ENCODE results near the gene PRPF6. TPM values are rescaled to one million over a fixed set of nuclear protein-coding genes. Genes with fewer than 3 reads are reported as not detected.
"Not testable (repeated sequence)": the region's sequence is repeated elsewhere in the genome, so short reads cannot be mapped to it uniquely, and the experiment has no call there.

PRPF6 gene
- total and polyA plus RNA-seq, 8 donors: 27.2 to 49.2 (median 35.7) TPM

GRCh38 chr20:63957690-63958441, 23.1 kb upstream of the PRPF6 start:
- no peaks in the 10 kb centered on the region for H3K9me3 ChIP-seq
- TF ChIP-seq CTCF (IDR thresholded peaks at IDR 0.05): no peak
- H3K4me1 ChIP-seq: peaks cover 0 to 17% (median 9%) of the 10 kb centered on the region in 3 donors
- no peaks in the 10 kb centered on the region for H3K27me3 ChIP-seq
- ATAC-seq (peak in 1 of 4 donors; percentile 1), FAIRE-seq (no peak), DNase-seq (peak in 3 of 6 donors; percentile 63 to 84 (median 67))
- 61 to 63% methylated on average over 13 of the region's 13 CpGs for WGBS, 2 donors
- peaks cover 0 to 22% (median 8%) of the 10 kb centered on the region in 3 donors for H3K36me3 ChIP-seq
- H3K27ac ChIP-seq: peak overlapping the region in 3 of 4 donors; percentile 42 to 50 (median 47)
- intact Hi-C loops (cut with DNase I): no loop called here
- no peak overlapping the region for H3K4me3 ChIP-seq

GRCh38 chr20:63958471-63958870, 22.5 kb upstream of the PRPF6 start:
- H3K36me3 ChIP-seq: peaks cover 0 to 27% (median 8%) of the 10 kb centered on the region in 3 donors
- TF ChIP-seq CTCF (IDR thresholded peaks at IDR 0.05): no peak
- peak in 2 of 6 donors; percentile 49 to 57 for DNase-seq
- H3K4me3 ChIP-seq: no peak overlapping the region
- 61 to 71% methylated on average over 4 of the region's 4 CpGs for WGBS, 2 donors
- intact Hi-C loops (cut with DNase I): no loop called here
- H3K9me3 ChIP-seq: no peaks in the 10 kb centered on the region
- peaks cover 0 to 17% (median 9%) of the 10 kb centered on the region in 3 donors for H3K4me1 ChIP-seq
- H3K27ac ChIP-seq: no peak overlapping the region
- ATAC-seq: no peak
- FAIRE-seq: no peak
- no peaks in the 10 kb centered on the region for H3K27me3 ChIP-seq

- no peak for FAIRE-seq
These were observed 21.8 kb upstream of the PRPF6 start for GRCh38 chr20:63958964-63959698.

GRCh38 chr20:63959699-63960075, 21.2 kb upstream of the PRPF6 start:
- peaks cover 0 to 9% (median 2%) of the 10 kb centered on the region in 3 donors for H3K4me1 ChIP-seq
- ATAC-seq (no peak), FAIRE-seq (no peak), DNase-seq (peak in 2 of 6 donors; percentile 39 to 71)
- TF ChIP-seq CTCF (IDR thresholded peaks at IDR 0.05): no peak
- intact Hi-C loops (cut with DNase I): loop anchor here in 1 of 3 donors (10.0 kb wide), 1 partner anchor 415 kb away; the partner anchor contains the start of gene SRMS
- H3K27ac ChIP-seq: no peak overlapping the region
- no peak overlapping the region for H3K4me3 ChIP-seq
- WGBS, 2 donors: 94 to 99% methylated on average over 17 of the region's 17 CpGs
- no peaks in the 10 kb centered on the region for H3K9me3 ChIP-seq
- peaks cover 0 to 36% (median 11%) of the 10 kb centered on the region in 3 donors for H3K36me3 ChIP-seq
- no peaks in the 10 kb centered on the region for H3K27me3 ChIP-seq

More at GRCh38 chr20:63958964-63959698, 21.8 kb upstream of the PRPF6 start:
- TF ChIP-seq CTCF (IDR thresholded peaks at IDR 0.05): no peak
- 91 to 97% methylated on average over 10 of the region's 10 CpGs for WGBS, 2 donors
- H3K27me3 ChIP-seq: no peaks in the 10 kb centered on the region
- peaks cover 0 to 34% (median 11%) of the 10 kb centered on the region in 3 donors for H3K36me3 ChIP-seq
- H3K27ac ChIP-seq: no peak overlapping the region
- peaks cover 0 to 14% (median 8%) of the 10 kb centered on the region in 3 donors for H3K4me1 ChIP-seq
- intact Hi-C loops (cut with DNase I): no loop called here
- ATAC-seq (no peak), DNase-seq (peak in 3 of 6 donors; percentile 12 to 78 (median 45))
- H3K9me3 ChIP-seq: no peaks in the 10 kb centered on the region
- H3K4me3 ChIP-seq: no peak overlapping the region

GRCh38 chr20:63960654-63961621, 20.0 kb upstream of the PRPF6 start:
- FAIRE-seq, H3K4me1 ChIP-seq, H3K9me3 ChIP-seq, H3K27ac ChIP-seq, H3K4me3 ChIP-seq, H3K27me3 ChIP-seq, ATAC-seq: not testable (repeated sequence)
- intact Hi-C loops (cut with DNase I): loop anchor here in 1 of 3 donors (10.0 kb wide), 1 partner anchor 416 kb away; the partner anchor contains the start of gene SRMS
- peak in 2 of 6 donors; percentile 32 to 63 for DNase-seq
- H3K36me3 ChIP-seq: peaks cover 0 to 36% (median 11%) of the 10 kb centered on the region in 3 donors
- 92 to 94% methylated on average over 15 of the region's 15 CpGs for WGBS, 2 donors
